ENCODE results near the gene GPS1.

The GPS1 gene

GRCh38 chr17:82086941-82087906 lies 35.5 kb downstream of the GPS1 start:
- DNase-seq (ENCODE audit: extremely low read depth in 1 of 2, low read depth in 1 of 2): no peak

GRCh38 chr17:82087961-82088837 lies 36.5 kb downstream of the GPS1 start:
- no peak for DNase-seq (ENCODE audit: extremely low read depth in 1 of 2, low read depth in 1 of 2)

DNA sequence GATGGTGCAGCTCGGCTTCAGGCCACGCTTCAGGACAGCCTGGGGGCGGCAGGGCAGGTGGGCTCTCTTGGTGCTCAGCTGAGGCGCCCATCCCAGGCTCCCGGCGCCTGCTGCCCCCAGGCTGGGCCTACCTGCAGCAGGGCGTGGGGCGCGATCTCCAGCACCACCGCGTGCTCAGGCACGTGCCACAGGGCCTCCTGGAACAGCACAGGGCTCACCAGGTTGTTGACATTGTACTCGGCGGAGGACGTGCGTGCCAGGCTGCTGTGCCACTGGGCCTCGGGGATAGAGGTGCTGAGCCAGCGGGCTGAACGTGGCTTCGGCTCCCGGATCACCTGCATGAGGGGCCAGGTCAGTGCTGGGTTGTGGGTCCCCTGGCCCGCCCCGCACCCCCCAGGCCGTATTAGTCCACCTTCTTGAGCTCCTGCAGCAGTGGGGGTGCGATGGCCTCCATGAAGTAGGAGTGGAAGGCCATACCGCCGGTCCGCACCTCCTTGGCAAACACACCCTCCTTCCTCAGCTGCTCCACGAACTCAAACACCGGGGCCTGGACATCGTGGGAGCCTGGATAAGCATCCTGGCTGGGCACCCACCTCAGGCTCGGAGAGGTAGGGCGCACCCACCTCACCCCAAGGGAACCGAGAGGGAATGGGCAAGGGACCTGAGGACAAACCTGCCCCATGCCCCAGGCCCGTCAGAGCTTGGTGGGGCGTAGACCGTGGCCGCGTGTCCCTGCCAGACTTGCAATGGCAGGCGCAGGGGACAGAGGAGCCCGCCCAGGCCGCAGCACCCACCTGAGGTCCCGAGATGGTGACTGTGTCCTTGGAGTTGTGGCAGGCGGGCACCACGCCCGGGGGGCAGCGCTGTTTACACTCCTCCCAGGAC lies 37.4 kb downstream of the GPS1 start:
- DNase-seq (ENCODE audit: extremely low read depth in 1 of 2, low read depth in 1 of 2): no peak

DNA sequence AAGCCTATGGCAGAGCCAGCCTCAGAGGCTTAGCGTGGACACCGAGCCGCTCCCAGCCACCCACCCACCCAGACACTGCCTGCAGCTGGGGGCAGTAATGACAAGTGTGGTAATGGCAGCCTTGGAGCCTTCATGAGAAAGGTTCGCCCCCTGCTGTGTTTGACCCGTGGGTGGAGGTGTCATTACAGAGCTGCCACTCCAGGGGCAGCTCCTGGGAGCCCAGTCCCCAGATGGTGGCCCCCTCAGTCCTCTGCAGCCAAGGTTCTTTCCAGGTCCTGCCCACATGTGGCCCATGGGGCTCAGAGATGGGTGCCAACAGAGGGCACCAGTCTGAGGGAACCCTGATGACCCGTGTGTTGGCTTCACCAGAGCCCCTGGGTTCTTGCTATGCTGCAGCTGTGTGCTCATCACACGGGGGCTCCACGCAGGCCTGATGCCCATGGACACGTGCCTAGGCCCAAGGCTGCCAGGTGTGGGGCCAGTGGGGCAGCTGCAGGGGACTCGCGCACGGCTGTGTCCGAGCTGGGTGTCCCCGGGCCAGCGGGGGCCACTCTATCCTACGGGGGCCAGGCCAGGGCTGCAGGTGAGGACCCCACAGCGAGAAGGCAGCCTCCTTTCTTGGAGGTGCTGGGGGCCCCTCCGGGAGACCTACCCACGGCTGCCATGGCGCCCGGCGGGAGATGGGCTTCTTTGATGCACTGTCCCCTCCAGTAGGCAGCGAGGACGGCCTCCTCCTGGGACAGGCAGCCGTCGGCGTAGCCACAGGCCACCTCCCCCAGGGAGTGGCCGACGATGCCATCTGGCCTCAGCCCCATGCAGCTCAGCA lies 38.2 kb downstream of the GPS1 start:
- no peak for DNase-seq (ENCODE audit: extremely low read depth in 1 of 2, low read depth in 1 of 2)

DNA sequence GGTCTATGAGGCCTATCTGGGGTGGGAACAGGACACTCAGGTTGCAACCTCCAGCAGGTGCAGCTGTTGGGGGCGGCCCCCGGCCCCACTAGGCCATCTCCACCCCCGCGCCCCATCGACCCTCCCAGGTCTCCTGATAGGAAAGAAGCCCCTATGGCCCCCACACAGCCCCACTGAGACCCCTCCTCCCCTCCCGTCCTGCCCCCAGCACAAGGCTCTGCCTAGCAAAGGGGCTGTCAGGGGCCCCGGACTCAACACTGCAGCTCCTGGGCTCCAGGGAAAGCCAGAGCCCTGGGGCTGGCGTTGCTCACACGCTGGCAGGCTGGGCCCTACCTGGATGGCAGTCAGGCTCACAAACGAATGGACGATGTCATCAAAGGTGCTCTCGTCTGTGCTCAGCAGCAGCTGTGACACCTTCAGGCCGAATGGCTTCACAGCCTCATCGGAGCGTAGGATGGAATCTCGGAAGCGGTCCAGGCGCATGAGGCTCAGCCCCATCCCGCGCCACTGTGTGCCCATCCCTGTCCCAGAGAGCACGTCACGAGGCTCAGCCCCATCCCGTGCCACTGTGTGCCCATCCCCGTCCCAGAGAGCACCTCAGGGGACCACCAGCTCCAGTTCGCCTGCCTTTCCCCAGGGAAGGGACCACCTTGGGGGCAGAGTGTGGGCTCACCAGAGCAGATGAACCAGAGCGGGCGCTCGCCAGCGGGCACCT lies 39.0 kb downstream of the GPS1 start:
- no peak for DNase-seq (ENCODE audit: extremely low read depth in 1 of 2, low read depth in 1 of 2)

DNA sequence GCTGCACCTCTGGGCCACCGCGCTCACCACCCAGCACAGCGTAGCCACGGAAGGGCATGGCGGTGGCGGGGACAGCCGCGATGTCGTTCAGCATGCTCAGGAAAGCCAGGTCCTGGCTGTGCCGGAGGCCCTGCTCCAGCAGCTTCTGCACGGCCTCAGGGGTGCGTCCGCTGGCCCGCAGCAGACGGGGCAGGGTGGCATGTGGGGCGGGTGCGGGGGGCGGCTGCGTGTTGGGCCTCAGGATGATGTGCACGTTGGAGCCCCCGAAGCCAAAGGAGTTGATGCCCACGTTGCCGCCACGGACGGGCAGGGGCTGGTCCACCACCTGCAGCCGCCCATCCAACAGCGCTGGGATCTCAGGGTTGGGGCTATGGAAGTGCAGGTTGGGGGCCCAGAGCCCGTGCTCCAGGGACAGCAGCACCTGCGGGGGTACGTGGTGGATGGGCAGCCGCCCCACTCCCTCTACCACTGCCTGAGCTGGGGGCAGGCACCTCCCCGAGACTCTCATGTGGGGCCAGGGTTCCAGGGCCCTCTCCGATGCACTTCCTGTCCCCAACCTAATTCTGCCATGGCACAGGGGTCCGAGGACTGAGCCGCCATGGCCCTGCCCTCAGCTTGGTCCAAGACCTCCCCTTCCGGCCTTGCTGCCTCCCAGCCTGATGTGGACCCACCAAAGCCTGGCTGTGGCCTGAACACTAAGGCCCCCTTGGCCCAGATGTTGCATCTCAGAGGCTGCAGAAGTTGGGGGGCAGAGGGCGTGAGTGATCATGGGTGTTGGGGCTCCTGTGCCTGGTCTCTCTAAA lies 39.8 kb downstream of the GPS1 start:
- DNase-seq (ENCODE audit: extremely low read depth in 1 of 2, low read depth in 1 of 2): no peak

DNA sequence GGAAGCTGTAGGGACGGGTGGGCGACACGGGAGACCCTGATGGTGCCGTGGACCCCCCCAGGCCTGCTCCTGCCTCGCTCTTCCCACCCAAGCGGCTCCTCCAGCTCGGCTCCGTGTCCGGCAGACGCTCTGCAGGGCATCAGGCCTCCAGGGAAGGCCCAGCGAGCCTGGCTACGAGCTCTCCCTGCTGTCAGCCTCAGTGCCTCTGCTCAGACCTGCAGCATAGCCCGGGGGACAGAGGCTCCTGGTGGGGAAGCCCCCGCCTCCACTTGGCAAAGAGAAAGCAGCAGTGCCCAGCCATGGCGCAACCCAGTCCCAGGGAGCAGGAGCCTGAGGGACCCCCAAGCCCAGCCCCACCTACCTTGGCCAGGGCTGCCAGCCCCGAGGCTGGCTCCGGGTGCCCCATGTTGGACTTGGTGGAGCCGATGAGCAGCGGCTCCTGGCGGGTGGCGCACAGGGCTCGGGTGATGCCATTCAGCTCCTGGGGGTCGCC lies 40.4 kb downstream of the GPS1 start:
- no peak for DNase-seq (ENCODE audit: extremely low read depth in 1 of 2, low read depth in 1 of 2)

GRCh38 chr17:82092628-82092994 lies 40.9 kb downstream of the GPS1 start:
- DNase-seq (ENCODE audit: extremely low read depth in 1 of 2, low read depth in 1 of 2): no peak

DNA sequence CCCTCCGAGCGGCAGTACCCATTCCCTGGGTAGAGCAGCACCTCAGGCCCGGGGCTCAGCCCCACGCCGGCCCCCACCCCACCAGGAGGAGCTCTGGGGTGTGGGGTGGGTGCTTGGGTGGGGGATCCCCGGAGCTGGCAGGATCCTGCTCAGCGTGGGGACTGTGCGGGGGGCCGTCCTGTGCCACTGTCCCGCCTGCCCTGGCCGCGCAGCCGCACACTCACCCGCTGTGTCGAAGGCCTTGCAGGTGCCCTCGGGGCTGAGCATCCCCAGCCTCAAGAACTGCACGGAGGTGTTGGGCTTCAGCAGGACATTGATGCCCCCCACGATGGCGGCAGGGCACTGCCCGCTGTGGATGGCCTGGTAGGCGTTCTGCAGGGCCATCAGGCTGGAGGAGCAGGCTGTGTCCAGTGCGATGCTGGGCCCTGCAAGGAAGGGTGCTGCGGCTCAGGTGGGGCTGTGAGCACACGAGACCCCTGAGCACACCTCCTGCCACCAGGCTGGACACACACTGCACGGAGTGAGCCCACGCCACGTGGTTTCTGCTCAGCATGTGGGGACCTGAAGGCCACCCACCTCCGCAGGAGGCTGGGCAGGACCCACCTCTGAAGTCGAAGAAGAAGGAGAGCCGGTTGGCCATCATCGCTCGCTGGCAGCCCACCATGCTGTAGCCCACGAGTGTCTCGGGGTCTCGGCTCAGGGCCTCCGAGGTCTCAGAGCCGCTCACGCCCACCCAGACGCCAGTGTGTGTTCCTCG lies 41.5 kb downstream of the GPS1 start:
- DNase-seq (ENCODE audit: extremely low read depth in 1 of 2, low read depth in 1 of 2): no peak

GRCh38 chr17:82094931-82095776 lies 43.5 kb downstream of the GPS1 start:
- DNase-seq (ENCODE audit: extremely low read depth in 1 of 2, low read depth in 1 of 2): no peak

DNA sequence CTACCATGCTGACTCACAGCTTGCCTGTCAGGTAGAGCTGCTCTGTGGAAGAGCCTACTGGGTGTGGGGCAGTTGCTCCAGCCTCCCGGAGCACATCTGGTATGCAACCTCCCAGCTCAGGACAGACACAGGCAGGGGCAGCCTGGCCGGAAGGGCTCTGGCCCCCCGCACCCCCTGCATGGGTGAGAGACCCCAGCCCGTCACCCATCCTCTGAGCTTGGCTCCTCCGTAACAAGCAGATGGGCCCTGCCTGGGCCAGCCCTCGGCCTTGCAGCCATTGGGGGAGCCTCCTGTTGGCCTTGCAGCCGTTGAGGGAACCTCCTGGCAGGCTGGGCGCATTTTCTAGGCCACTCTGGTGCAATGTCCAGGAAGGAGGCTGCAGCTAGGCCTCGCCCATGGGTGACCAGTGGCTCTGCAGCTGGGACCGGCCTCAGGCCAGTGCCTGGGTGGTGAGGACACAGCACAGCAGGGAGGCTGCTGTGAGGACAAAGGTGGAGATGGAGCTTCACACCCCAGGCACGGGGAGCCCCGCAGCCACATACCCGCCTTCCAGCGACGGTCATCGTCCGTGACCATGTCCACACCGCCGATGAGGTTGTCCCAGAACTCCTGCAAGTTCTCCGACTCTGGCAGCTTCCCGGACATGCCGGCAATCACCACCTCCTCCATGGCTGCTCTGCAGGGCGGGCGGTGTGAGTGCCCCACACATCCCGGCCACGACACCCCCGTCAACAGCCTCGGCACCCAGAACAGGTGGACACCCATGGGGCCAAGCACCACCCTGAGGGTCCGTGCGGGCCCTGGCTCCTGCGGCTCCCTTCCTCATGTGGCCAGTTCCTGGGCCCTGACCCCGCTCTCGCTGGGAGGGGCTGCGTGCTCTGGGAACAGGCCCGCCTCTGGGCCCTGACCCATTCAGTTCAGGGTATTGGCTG lies 44.3 kb downstream of the GPS1 start:
- no peak for DNase-seq (ENCODE audit: extremely low read depth in 1 of 2, low read depth in 1 of 2)

GRCh38 chr17:82096709-82097183 lies 45.0 kb downstream of the GPS1 start:
- DNase-seq (ENCODE audit: extremely low read depth in 1 of 2, low read depth in 1 of 2): no peak

DNA sequence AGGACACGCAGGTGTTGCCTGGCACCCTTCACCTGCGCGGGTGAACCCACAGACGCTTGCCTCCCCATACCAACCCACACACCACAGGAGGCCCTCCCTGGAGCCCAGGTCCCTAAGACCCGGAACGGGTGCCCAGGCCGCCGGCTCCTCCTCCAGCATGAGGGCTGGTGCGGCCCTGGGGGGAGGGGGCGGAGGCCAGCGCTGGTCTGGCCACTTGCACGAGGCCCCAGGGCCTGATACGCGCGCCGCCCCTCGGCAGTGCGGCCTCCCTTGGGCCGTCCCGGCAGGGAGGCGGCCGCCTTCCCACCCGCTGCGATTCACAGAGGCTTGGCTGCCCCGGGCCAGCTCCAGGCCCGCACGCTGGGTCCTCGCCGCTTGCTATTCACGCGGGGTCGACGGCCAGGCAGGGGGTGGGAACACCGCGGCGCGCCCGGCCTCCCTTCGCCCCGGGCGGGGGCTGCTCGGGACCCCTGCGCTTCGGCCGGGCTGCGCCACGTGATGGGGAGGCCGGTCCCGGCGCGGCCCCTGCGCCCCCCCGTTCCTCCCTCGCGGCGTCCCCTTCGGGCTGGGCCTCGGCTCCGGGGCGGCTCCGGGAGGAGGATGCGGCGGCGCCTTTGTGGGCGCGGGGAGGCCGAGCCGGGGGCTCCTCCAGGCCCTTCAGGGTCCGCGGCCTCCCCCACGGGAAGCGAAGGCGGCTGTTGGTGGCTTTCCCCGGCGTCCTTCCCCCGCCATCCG lies 45.7 kb downstream of the GPS1 start:
- DNase-seq (ENCODE audit: extremely low read depth in 1 of 2, low read depth in 1 of 2): no peak

DNA sequence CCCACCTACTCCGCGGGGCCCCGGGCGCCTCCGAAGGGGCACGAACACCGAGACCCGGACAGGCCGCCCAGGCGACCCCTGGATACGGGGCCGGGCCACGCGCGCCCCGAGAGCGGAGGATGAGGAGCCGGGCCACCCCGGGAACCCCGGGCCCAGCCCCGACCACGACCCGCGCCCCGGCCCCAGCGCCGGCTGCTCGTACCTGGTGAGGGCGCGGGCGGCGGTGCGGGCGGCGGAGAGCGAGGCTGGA lies 46.1 kb downstream of the GPS1 start:
- DNase-seq (ENCODE audit: extremely low read depth in 1 of 2, low read depth in 1 of 2): no peak
